ENCODE results near the gene CD180. TPM values are rescaled to one million over a fixed set of nuclear protein-coding genes. Genes with fewer than 3 reads are reported as not detected.
"Not testable (repeated sequence)": the region's sequence is repeated elsewhere in the genome, so short reads cannot be mapped to it uniquely, and the experiment has no call there.

The CD180 gene
- total and polyA plus RNA-seq, 5 experiments from 2014 or later, result 0.03 to 2.1 (median 0.72) TPM; not detected in 1

- H3K9me3 Mint-ChIP-seq, result no peaks in the 10 kb centered on the region
- POLR2A ChIA-PET, result interaction anchor here (0.9 to 1.0 kb wide), 2 partner anchors 16 to 20 kb away, joined by 3 to 4 read pairs; no protein-coding TSS in a partner anchor
- H3K27me3 Mint-ChIP-seq, result no peaks in the 10 kb centered on the region
- ATAC-seq, result peak; percentile 71 to 74
- peak overlapping the region in 7 of 10 donors; percentile 35 to 91 (median 84) for H3K27ac Mint-ChIP-seq
- no peaks in the 10 kb centered on the region for H3K36me3 Mint-ChIP-seq
- DNase-seq, result no peak
- H3K4me3 Mint-ChIP-seq, result peak overlapping the region in 7 of 10 donors; percentile 4 to 62 (median 28)
- H3K4me1 Mint-ChIP-seq, result peaks cover 36 to 77% (median 50%) of the 10 kb centered on the region in 4 donors
Measured at GRCh38 chr5:67187006-67187715, 9.4 kb downstream of the CD180 start.

- Mint-ChIP-seq H3K4me3 (no peak overlapping the region), H3K4me1 (peaks cover 40 to 73% (median 64%) of the 10 kb centered on the region in 4 donors), H3K9me3 (peaks cover 0 to 2% (median 0%) of the 10 kb centered on the region in 9 donors), H3K36me3 (no peaks in the 10 kb centered on the region), H3K27me3 (no peaks in the 10 kb centered on the region), H3K27ac (peak overlapping the region in 1 of 10 donors; percentile 91)
- ATAC-seq, result no peak
- POLR2A ChIA-PET, result no interaction called here
- DNase-seq, result no peak
Measured at GRCh38 chr5:67183859-67184258, 12.7 kb downstream of the CD180 start.

GRCh38 chr5:67182301-67182790, 14.3 kb downstream of the CD180 start:
- H3K27ac Mint-ChIP-seq, result peak overlapping the region in 6 of 10 donors; percentile 43 to 91 (median 84)
- DNase-seq, result no peak
- no peaks in the 10 kb centered on the region for H3K27me3 Mint-ChIP-seq
- H3K9me3 Mint-ChIP-seq, result peaks cover 0 to 12% (median 2%) of the 10 kb centered on the region in 9 donors
- POLR2A ChIA-PET, result interaction anchor here (0.9 to 1.5 kb wide), 6 partner anchors 12 to 24 kb away, joined by 3 to 7 read pairs (median 4); no protein-coding TSS in a partner anchor
- H3K4me1 Mint-ChIP-seq, result peaks cover 34 to 70% (median 57%) of the 10 kb centered on the region in 4 donors
- peaks cover 0 to 11% (median 2%) of the 10 kb centered on the region in 3 donors for H3K36me3 Mint-ChIP-seq
- peak overlapping the region in 7 of 10 donors; percentile 19 to 50 (median 40) for H3K4me3 Mint-ChIP-seq
- no peak for ATAC-seq

GRCh38 chr5:67181648-67182221, 14.9 kb downstream of the CD180 start:
- ATAC-seq, result peak; percentile 49 to 53
- H3K36me3 Mint-ChIP-seq, result peaks cover 0 to 18% (median 7%) of the 10 kb centered on the region in 3 donors
- H3K4me1 Mint-ChIP-seq, result peaks cover 33 to 69% (median 53%) of the 10 kb centered on the region in 4 donors
- POLR2A ChIA-PET, result interaction anchor here (1.1 to 1.5 kb wide), 3 partner anchors 15 to 25 kb away, joined by 3 to 5 read pairs (median 3); no protein-coding TSS in a partner anchor
- peak overlapping the region; percentile 3 to 80 (median 52) for H3K4me3 Mint-ChIP-seq
- no peaks in the 10 kb centered on the region for H3K27me3 Mint-ChIP-seq
- no peak for DNase-seq
- peaks cover 0 to 16% (median 8%) of the 10 kb centered on the region in 9 donors for H3K9me3 Mint-ChIP-seq
- H3K27ac Mint-ChIP-seq, result peak overlapping the region; percentile 4 to 91 (median 80)

- POLR2A ChIA-PET, result interaction anchor here (1.7 to 2.9 kb wide), 4 partner anchors 10 to 14 kb away, joined by 7 to 15 read pairs (median 10); no protein-coding TSS in a partner anchor
- DNase-seq, result no peak
- H3K4me1 Mint-ChIP-seq, result peaks cover 33 to 71% (median 45%) of the 10 kb centered on the region in 4 donors
- H3K27me3 Mint-ChIP-seq, result no peaks in the 10 kb centered on the region
- peak overlapping the region in 3 of 10 donors; percentile 29 to 66 (median 47) for H3K27ac Mint-ChIP-seq
- ATAC-seq, result no peak
- H3K36me3 Mint-ChIP-seq, result peaks cover 0 to 25% (median 13%) of the 10 kb centered on the region in 3 donors
- no peak overlapping the region for H3K4me3 Mint-ChIP-seq
- peaks cover 0 to 27% (median 14%) of the 10 kb centered on the region in 9 donors for H3K9me3 Mint-ChIP-seq
Measured at GRCh38 chr5:67179697-67180361, 16.8 kb downstream of the CD180 start.

GRCh38 chr5:67178966-67179365, 17.6 kb downstream of the CD180 start:
- ATAC-seq, result no peak
- H3K36me3 Mint-ChIP-seq, result peaks cover 0 to 25% (median 13%) of the 10 kb centered on the region in 3 donors
- H3K4me1 Mint-ChIP-seq, result peaks cover 33 to 70% (median 45%) of the 10 kb centered on the region in 4 donors
- H3K9me3 Mint-ChIP-seq, result peaks cover 0 to 27% (median 14%) of the 10 kb centered on the region in 9 donors
- H3K4me3 Mint-ChIP-seq, result no peak overlapping the region
- DNase-seq, result no peak
- H3K27ac Mint-ChIP-seq, result peak overlapping the region in 1 of 10 donors; percentile 26
- no peaks in the 10 kb centered on the region for H3K27me3 Mint-ChIP-seq
- POLR2A ChIA-PET, result interaction anchor here (1.3 to 2.9 kb wide), 4 partner anchors 10 to 14 kb away, joined by 3 to 15 read pairs (median 10); no protein-coding TSS in a partner anchor

- Mint-ChIP-seq H3K27ac (peak overlapping the region in 2 of 10 donors; percentile 48 to 53), H3K4me3 (no peak overlapping the region), H3K36me3 (peaks cover 0 to 25% (median 13%) of the 10 kb centered on the region in 3 donors), H3K4me1 (peaks cover 29 to 62% (median 41%) of the 10 kb centered on the region in 4 donors), H3K27me3 (no peaks in the 10 kb centered on the region), H3K9me3 (peaks cover 0 to 27% (median 14%) of the 10 kb centered on the region in 9 donors)
- POLR2A ChIA-PET, result interaction anchor here (1.3 to 2.9 kb wide), 2 partner anchors 12 to 13 kb away, joined by 3 to 15 read pairs; no protein-coding TSS in a partner anchor
- ATAC-seq, result no peak
- DNase-seq, result no peak
Measured at GRCh38 chr5:67178085-67178484, 18.5 kb downstream of the CD180 start.

- ATAC-seq, result no peak
- Mint-ChIP-seq H3K9me3 (peaks cover 0 to 27% (median 14%) of the 10 kb centered on the region in 9 donors), H3K36me3 (peaks cover 0 to 25% (median 14%) of the 10 kb centered on the region in 3 donors), H3K27ac (peak overlapping the region in 2 of 10 donors; percentile 65 to 67), H3K27me3 (no peaks in the 10 kb centered on the region), H3K4me3 (no peak overlapping the region), H3K4me1 (peaks cover 23 to 50% (median 30%) of the 10 kb centered on the region in 4 donors)
- POLR2A ChIA-PET, result no interaction called here
- DNase-seq, result no peak
Measured at GRCh38 chr5:67176936-67177335, 19.7 kb downstream of the CD180 start.

- ATAC-seq, result no peak
- Mint-ChIP-seq H3K4me1 (peaks cover 8 to 32% (median 13%) of the 10 kb centered on the region in 4 donors), H3K36me3 (peaks cover 0 to 25% (median 14%) of the 10 kb centered on the region in 3 donors), H3K9me3 (peaks cover 0 to 26% (median 14%) of the 10 kb centered on the region in 9 donors), H3K27me3 (no peaks in the 10 kb centered on the region), H3K27ac (peak overlapping the region in 1 of 10 donors; percentile 25), H3K4me3 (no peak overlapping the region)
- POLR2A ChIA-PET, result interaction anchor here (0.8 kb wide), 1 partner anchor 13 kb away, joined by 4 read pairs; no protein-coding TSS in a partner anchor
- DNase-seq, result no peak
Measured at GRCh38 chr5:67173959-67174358, 22.6 kb downstream of the CD180 start.

GRCh38 chr5:67173351-67173750, 23.2 kb downstream of the CD180 start:
- H3K27ac Mint-ChIP-seq, H3K4me3 Mint-ChIP-seq, DNase-seq, POLR2A ChIA-PET, ATAC-seq, H3K27me3 Mint-ChIP-seq: not testable (repeated sequence)
- Mint-ChIP-seq H3K4me1 (peaks cover 6 to 33% (median 15%) of the 10 kb centered on the region in 4 donors), H3K9me3 (peaks cover 0 to 26% (median 14%) of the 10 kb centered on the region in 9 donors), H3K36me3 (peaks cover 0 to 22% (median 14%) of the 10 kb centered on the region in 3 donors)

GRCh38 chr5:67170767-67171166, 25.8 kb downstream of the CD180 start:
- H3K36me3 Mint-ChIP-seq, result peaks cover 0 to 4% (median 2%) of the 10 kb centered on the region in 3 donors
- H3K4me3 Mint-ChIP-seq, result no peak overlapping the region
- DNase-seq (no peak), ATAC-seq (no peak)
- POLR2A ChIA-PET, result interaction anchor here (0.7 to 17.6 kb wide), 2 partner anchors 12 to 34 kb away, joined by 7 to 420 read pairs; no protein-coding TSS in a partner anchor
- peaks cover 12 to 37% (median 29%) of the 10 kb centered on the region in 4 donors for H3K4me1 Mint-ChIP-seq
- H3K27ac Mint-ChIP-seq, result no peak overlapping the region
- no peaks in the 10 kb centered on the region for H3K27me3 Mint-ChIP-seq
- peaks cover 0 to 6% (median 2%) of the 10 kb centered on the region in 9 donors for H3K9me3 Mint-ChIP-seq
